Ectodermal cell (in vitro differentiated cells): ENCODE results near the gene LRRK1.

Source experiments
- H3K27ac ChIP-seq: 2 replicates; pipeline ENCODE4 v1.7.0; 2013; ENCODE audit warnings: mild to moderate bottlenecking, low read depth, low read length; ENCODE audit not compliant: insufficient read depth, poor library complexity, severe bottlenecking
- H3K27me3 ChIP-seq: 2 replicates; pipeline ENCODE4 v1.7.0; 2013; ENCODE audit warnings: mild to moderate bottlenecking, low read length; ENCODE audit not compliant: insufficient read depth, control insufficient read depth, poor library complexity, severe bottlenecking
- H3K36me3 ChIP-seq: one replicate; pipeline ENCODE4 v1.7.0; 2013; ENCODE audit warnings: low read length; ENCODE audit not compliant: control insufficient read depth, insufficient read depth
- H3K4me1 ChIP-seq: one replicate; pipeline ENCODE4 v1.7.0; 2013; ENCODE audit warnings: low read length; ENCODE audit not compliant: control insufficient read depth, insufficient read depth
- H3K4me3 ChIP-seq: 2 replicates; pipeline ENCODE4 v1.7.0; 2013; ENCODE audit warnings: low read depth, low read length, control low read depth; ENCODE audit not compliant: insufficient read depth
- H3K9me3 ChIP-seq: 2 replicates; pipeline ENCODE4 v1.7.0; 2013; ENCODE audit warnings: mild to moderate bottlenecking, low read length, moderate library complexity; ENCODE audit not compliant: control insufficient read depth
- WGBS, 2 experiments: methylation state at CpG; one replicate each; pipeline ENCODE4 v1.1.7; 2013; ENCODE audit warnings: missing lambda C conversion rate in 2 of 2; 5-methylcytosine and 5-hydroxymethylcytosine counted together

Gene LRRK1

GRCh38 chr15:101027920-101028319 is 108.8 kb downstream of the LRRK1 start:
- H3K27ac ChIP-seq = no peak overlapping the region
- WGBS, 2 experiments = 89 to 93% methylated on average over 13 of the region's 13 CpGs
- no peaks in the 10 kb centered on the region for H3K27me3 ChIP-seq

GRCh38 chr15:101028321-101028720 is 109.2 kb downstream of the LRRK1 start:
- Histone ChIP-seq H3K27ac (no peak overlapping the region), H3K4me3 (no peak overlapping the region), H3K9me3 (no peaks in the 10 kb centered on the region), H3K27me3 (no peaks in the 10 kb centered on the region), H3K36me3 (no peaks in the 10 kb centered on the region), H3K4me1 (no peaks in the 10 kb centered on the region)
- WGBS, 2 experiments = 82 to 83% methylated on average over 9 of the region's 9 CpGs

More at GRCh38 chr15:101027920-101028319, 108.8 kb downstream of the LRRK1 start:
- Histone ChIP-seq H3K36me3 (no peaks in the 10 kb centered on the region), H3K4me3 (no peak overlapping the region), H3K4me1 (no peaks in the 10 kb centered on the region), H3K9me3 (no peaks in the 10 kb centered on the region)

DNA sequence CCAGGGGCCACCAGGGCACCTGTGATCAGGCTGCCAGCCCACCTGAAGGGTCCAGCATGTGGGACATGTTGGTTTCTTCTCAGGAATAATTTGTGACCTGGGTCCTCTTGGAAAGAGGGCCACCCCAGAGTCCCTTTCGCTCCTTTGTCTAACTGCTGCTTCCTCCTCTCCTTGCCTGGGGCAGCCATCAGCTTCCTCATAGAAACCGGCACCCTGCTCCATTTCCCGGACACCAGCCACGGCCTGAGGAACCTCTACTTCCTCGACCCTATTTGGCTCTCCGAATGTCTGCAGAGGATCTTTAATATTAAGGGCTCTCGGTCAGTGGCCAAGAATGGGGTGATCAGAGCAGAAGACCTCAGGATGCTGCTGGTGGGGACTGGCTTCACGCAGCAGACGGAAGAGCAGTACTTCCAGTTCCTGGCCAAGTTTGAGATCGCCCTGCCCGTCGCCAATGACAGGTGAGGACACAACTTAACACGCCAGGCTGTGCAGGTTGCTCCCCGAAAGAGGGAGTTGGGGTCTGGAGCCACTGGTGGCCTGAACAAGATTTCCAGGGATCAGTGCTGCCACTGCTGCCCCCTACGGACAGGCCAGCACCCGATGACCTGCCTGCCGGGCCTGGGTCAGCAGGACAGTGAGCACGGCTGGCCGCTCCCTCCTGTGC is 109.7 kb downstream of the LRRK1 start:
- H3K27ac ChIP-seq = no peak overlapping the region
- H3K9me3 ChIP-seq = no peaks in the 10 kb centered on the region
- H3K36me3 ChIP-seq = no peaks in the 10 kb centered on the region
- 93 to 95% methylated on average over 19 of the region's 19 CpGs for WGBS, 2 experiments
- no peaks in the 10 kb centered on the region for H3K27me3 ChIP-seq
- H3K4me3 ChIP-seq = no peak overlapping the region
- H3K4me1 ChIP-seq = no peaks in the 10 kb centered on the region

GRCh38 chr15:101029971-101030661 is 111.0 kb downstream of the LRRK1 start:
- Histone ChIP-seq H3K4me1 (no peaks in the 10 kb centered on the region), H3K36me3 (no peaks in the 10 kb centered on the region), H3K4me3 (no peak overlapping the region), H3K27me3 (no peaks in the 10 kb centered on the region), H3K27ac (no peak overlapping the region), H3K9me3 (no peaks in the 10 kb centered on the region)
- WGBS, 2 experiments = 92 to 97% methylated on average over 9 of the region's 9 CpGs

- 95 to 97% methylated on average over 8 of the region's 8 CpGs for WGBS, 2 experiments
- no peak overlapping the region for H3K4me3 ChIP-seq
- no peaks in the 10 kb centered on the region for H3K36me3 ChIP-seq
- no peaks in the 10 kb centered on the region for H3K27me3 ChIP-seq
- H3K4me1 ChIP-seq = no peaks in the 10 kb centered on the region
- no peak overlapping the region for H3K27ac ChIP-seq
- H3K9me3 ChIP-seq = no peaks in the 10 kb centered on the region
Measured at GRCh38 chr15:101031213-101031612, 112.1 kb downstream of the LRRK1 start.

GRCh38 chr15:101033801-101034200 is 114.6 kb downstream of the LRRK1 start:
- H3K4me1 ChIP-seq = no peaks in the 10 kb centered on the region
- H3K9me3 ChIP-seq = no peaks in the 10 kb centered on the region
- no peak overlapping the region for H3K27ac ChIP-seq
- WGBS, 2 experiments = 94 to 100% methylated on average over 2 of the region's 3 CpGs
- H3K36me3 ChIP-seq = no peaks in the 10 kb centered on the region
- no peak overlapping the region for H3K4me3 ChIP-seq
- no peaks in the 10 kb centered on the region for H3K27me3 ChIP-seq

DNA sequence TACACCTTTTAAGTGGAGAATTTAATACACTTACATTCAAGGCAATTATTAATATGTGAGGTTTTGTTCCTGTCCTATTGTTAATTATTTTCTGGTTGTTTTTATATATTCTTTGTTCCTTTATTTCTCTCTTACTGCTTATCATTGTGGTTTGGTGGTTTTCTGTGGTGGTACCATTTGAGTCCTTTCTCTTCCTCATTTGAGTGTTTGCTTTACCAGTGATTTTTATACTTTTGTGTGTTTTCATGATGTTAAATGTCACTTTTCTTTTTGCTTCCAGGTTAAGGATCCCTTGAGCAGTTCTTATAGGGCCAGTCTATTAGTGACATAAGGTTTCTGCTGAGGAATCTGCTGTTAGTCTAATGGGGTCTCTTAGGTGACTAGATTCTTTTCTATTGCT is 116.5 kb downstream of the LRRK1 start:
- no peak overlapping the region for H3K4me3 ChIP-seq
- H3K36me3 ChIP-seq = no peaks in the 10 kb centered on the region
- no peak overlapping the region for H3K27ac ChIP-seq
- H3K9me3 ChIP-seq = no peaks in the 10 kb centered on the region
- no peaks in the 10 kb centered on the region for H3K4me1 ChIP-seq
- no peaks in the 10 kb centered on the region for H3K27me3 ChIP-seq

DNA sequence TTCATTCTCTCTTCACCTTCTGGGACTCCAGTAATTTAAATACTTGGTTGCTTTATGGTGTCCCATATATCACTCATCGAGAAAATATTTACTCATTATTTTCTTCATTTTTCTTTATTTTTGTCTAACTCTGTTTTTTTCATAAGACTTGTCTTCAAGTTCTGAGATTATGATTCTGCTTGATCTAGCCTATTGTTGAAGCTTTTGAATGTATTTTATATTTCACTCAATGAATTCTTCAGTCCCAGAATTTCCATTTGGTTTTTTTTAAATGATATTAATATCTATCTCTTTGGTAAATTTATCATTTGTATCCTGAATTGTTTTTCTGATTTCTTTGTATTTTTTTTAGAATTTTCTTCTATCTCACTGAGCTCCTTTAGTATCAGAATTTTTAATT is 117.0 kb downstream of the LRRK1 start:
- Histone ChIP-seq H3K36me3 (no peaks in the 10 kb centered on the region), H3K27me3 (no peaks in the 10 kb centered on the region), H3K27ac (no peak overlapping the region), H3K4me1 (no peaks in the 10 kb centered on the region), H3K4me3 (no peak overlapping the region), H3K9me3 (no peaks in the 10 kb centered on the region)
- WGBS, 2 experiments = 82 to 86% methylated on average over 1 of the region's 1 CpG

DNA sequence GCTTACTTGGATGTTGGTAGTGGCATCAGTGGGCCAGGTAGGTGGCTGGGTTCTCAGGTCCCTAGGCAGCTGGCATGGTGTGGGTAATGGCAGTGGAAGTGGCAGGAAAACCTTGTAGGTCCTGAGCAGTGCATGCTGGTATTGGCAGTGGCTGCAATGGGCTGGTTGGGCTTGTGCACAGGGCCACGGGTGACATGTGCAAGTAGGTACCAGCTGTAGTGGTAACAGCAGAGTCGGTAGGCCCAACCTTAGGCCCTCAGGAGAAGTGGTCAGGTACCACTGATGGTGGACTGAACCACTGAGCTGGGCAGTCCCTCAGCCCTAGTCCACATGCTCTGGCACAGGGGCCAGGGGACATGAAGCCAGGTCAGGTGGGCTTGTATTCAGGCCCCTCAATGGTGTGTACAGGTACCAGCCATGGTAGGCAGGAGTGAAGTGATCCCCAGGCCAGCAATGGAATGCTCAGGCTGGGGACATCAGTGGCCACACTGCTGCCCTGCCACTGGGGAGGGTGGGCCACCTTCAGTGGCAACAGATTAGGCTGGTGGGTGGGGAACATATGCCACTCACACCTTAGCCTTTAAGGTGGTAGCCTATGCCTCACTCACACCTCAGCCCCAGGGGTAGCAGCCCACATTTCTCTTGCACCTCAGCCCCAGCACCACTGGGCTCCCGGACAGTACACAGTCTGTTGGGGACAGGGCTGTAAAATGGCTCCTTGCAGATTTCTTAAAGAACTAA is 118.1 kb downstream of the LRRK1 start:
- no peaks in the 10 kb centered on the region for H3K27me3 ChIP-seq
- H3K27ac ChIP-seq = no peak overlapping the region
- H3K9me3 ChIP-seq = no peaks in the 10 kb centered on the region
- H3K4me3 ChIP-seq = no peak overlapping the region
- H3K36me3 ChIP-seq = no peaks in the 10 kb centered on the region
- 81 to 95% methylated on average over 3 of the region's 3 CpGs for WGBS, 2 experiments
- no peaks in the 10 kb centered on the region for H3K4me1 ChIP-seq

DNA sequence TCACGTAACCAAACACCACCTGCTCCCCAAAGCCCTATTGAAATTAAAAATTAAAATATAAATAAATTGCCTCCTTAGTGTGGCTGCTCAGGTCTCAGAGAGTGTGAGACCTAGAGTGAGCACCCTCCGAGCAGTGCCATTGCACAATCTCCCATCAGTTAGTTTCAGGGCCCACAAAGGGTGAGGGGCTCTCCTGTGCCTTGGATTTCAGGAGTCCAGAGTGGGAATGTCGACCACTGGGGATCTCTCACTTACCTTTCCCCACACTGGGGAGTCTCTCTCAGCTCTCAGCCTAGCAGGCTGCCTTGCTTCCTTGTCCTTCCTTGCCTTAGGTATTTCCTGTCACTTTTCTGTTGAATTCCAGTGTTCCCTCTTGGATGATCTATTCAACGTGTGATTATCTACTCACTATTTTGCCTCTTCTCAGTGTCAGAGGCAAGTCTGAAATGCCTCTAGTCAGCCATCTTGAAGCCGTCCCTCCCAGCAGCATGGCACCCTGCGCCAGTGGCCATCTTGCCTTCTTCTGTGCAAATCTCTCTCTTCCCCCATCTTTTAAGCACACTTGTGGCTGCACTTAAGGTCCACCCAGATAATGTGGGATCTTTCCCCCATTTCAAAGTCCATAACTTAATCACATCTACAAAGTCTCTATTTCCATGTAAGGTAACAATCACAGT is 119.3 kb downstream of the LRRK1 start:
- whole genome bisulfite sequencing, 2 experiments = 92 to 95% methylated on average over 5 to 6 of the region's 6 CpGs
- Histone ChIP-seq H3K4me1 (no peaks in the 10 kb centered on the region), H3K9me3 (no peaks in the 10 kb centered on the region), H3K4me3 (no peak overlapping the region), H3K27me3 (no peaks in the 10 kb centered on the region), H3K36me3 (no peaks in the 10 kb centered on the region), H3K27ac (no peak overlapping the region)
